ENCODE data around the gene ARL8A. TPM values are rescaled to one million over a fixed set of nuclear protein-coding genes. Genes with fewer than 3 reads are reported as not detected.
"Not testable (repeated sequence)": the region's sequence is repeated elsewhere in the genome, so short reads cannot be mapped to it uniquely, and the experiment has no call there.

The ARL8A gene
- total RNA-seq, 4 donors from 2014 or later = 36.5 to 68.4 (median 41.3) TPM

DNA sequence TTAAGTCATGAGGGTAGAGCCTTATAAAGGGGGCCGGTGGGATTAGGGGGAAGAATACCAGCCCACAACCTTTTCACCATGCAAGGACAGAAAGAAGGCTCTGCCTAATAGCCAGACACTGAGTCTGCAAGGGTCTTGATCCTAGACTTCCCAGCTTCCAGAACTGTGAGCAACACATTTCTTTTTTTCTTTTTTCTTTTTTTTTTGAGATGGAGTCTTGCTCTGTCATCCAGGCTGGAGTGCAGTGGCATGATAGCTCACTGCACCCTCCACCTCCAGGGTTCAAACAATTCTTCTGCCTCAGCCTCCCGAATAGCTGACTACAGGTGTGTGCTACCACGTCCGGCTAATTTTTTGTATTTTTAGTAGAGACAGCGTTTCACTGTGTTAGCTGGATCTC is 1.7 kb upstream of the ARL8A start:
- TF ChIP-seq POLR2A (IDR thresholded peaks at IDR 0.05) = no peak
- TF ChIP-seq, protein P1, sequence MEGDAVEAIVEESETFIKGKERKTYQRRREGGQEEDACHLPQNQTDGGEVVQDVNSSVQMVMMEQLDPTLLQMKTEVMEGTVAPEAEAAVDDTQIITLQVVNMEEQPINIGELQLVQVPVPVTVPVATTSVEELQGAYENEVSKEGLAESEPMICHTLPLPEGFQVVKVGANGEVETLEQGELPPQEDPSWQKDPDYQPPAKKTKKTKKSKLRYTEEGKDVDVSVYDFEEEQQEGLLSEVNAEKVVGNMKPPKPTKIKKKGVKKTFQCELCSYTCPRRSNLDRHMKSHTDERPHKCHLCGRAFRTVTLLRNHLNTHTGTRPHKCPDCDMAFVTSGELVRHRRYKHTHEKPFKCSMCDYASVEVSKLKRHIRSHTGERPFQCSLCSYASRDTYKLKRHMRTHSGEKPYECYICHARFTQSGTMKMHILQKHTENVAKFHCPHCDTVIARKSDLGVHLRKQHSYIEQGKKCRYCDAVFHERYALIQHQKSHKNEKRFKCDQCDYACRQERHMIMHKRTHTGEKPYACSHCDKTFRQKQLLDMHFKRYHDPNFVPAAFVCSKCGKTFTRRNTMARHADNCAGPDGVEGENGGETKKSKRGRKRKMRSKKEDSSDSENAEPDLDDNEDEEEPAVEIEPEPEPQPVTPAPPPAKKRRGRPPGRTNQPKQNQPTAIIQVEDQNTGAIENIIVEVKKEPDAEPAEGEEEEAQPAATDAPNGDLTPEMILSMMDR (IDR thresholded peaks at IDR 0.05) = no peak
- 92 to 94% methylated on average over 5 of the region's 5 CpGs for WGBS, 2 donors
- DNase-seq (ENCODE audit: low spot score in 2 of 2) = no peak
- H3K4me3 ChIP-seq (ENCODE audit: low read depth, poor library complexity, severe bottlenecking) = no peak overlapping the region
- intact Hi-C loops (cut with DNase I; ENCODE audit: low total_unique reads) = no loop called here

DNA sequence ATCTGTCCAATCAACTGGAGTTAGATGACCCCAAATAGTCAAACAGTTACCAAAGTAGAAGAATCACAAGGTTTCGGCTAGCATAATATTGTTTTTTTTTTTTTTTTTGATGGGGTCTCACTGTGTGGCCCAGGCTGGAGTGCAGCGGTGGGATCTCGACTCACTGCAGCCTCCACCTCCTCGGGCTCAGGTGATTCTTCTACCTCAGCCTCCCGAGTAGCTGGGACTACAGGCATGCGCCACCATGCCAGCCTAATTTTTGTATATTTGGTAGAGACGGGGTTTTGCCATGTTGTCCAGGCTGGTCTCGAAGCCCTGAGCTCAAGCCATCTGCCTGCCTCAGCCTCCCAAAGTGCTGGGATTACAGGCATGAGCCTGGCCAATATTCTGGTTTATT is 1.2 kb upstream of the ARL8A start:
- 88 to 91% methylated on average over 8 of the region's 8 CpGs for WGBS, 2 donors

DNA sequence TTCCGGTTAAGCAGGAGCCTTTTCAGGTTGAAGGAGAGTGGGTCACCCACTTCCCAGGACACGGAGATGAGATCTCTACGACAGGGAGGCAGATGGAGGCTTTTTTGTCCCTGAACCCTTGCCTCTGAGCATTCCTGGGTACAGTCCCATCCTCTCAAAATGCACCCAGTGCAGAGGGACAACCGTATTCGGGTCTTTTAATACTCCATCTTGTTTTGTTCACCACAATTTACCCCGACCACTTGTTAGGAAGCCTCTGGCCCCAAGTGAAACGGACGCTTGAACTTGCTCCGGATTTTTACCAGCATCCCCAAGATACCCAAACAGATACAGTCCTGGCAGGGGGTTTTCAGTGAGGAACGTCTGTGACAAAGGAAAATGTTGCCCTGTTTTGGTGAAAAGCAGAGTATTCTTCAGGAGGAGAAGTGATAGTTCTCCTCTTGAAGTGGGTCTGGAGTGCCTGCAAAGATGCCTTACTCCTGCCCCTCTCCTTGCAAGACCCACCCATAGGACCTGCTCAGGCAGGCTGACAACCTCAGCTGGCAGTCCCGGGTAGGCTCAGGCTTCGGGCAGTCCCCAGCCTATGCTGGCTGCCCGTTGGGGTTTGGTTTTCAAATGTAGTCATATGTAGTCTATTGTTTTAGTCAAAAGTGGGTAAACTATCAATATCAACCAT is 669 bp upstream of the ARL8A start:
- 1 to 2% methylated on average over 13 of the region's 13 CpGs for WGBS, 2 donors
- H3K4me3 ChIP-seq (ENCODE audit: low read depth, poor library complexity, severe bottlenecking) = peak overlapping the region; percentile 82
- intact Hi-C loops (cut with DNase I; ENCODE audit: low total_unique reads) = no loop called here
- no peak for DNase-seq (ENCODE audit: low spot score in 2 of 2)
- no peak for TF ChIP-seq POLR2A (IDR thresholded peaks at IDR 0.05)

More for the DNA sequence above, 1.2 kb upstream of the ARL8A start:
- intact Hi-C loops (cut with DNase I; ENCODE audit: low total_unique reads); DNase-seq (ENCODE audit: low spot score in 2 of 2); H3K4me3 ChIP-seq (ENCODE audit: low read depth, poor library complexity, severe bottlenecking): not testable (repeated sequence)

DNA sequence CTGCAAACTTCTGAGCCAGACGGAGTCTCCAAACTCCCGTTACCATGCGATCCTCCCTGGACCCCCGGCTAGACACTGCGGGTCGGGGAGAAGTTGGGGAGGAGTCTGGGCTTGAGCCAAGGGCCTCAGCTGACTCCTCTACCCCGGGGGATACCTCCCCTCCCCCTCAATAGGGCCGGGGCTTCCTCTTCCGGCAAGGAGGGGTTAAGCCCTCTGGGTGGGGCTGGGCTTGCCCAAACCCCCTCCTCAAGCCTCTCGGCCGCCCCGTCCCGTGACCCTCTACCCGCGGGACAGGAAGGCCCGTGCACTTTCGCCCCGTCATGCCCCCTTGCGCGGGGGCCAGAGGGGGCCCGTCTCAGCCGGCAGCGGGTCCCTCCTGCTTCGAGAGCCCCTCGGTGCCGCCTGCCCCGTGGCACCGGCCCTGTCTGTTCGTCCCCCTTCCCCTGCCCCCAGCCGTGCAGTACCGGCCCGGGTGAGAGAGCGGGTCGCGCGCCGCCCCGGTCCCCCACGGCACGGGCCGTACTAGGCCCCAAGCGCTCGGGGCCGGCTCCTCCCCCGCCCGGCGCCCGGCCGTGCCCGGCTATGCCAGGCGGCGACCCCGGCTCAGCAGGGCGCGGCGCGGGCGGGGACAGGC is 652 bp downstream of the ARL8A start:
- WGBS, 2 donors = 0 to 1% methylated on average over 29 to 52 of the region's 58 CpGs
- no peak for DNase-seq (ENCODE audit: low spot score in 2 of 2)
- H3K4me3 ChIP-seq (ENCODE audit: low read depth, poor library complexity, severe bottlenecking) = peak overlapping the region; percentile 82
- intact Hi-C loops (cut with DNase I; ENCODE audit: low total_unique reads) = no loop called here
- TF ChIP-seq, protein P1 (IDR thresholded peaks at IDR 0.05) = no peak
- TF ChIP-seq POLR2A (IDR thresholded peaks at IDR 0.05) = no peak

DNA sequence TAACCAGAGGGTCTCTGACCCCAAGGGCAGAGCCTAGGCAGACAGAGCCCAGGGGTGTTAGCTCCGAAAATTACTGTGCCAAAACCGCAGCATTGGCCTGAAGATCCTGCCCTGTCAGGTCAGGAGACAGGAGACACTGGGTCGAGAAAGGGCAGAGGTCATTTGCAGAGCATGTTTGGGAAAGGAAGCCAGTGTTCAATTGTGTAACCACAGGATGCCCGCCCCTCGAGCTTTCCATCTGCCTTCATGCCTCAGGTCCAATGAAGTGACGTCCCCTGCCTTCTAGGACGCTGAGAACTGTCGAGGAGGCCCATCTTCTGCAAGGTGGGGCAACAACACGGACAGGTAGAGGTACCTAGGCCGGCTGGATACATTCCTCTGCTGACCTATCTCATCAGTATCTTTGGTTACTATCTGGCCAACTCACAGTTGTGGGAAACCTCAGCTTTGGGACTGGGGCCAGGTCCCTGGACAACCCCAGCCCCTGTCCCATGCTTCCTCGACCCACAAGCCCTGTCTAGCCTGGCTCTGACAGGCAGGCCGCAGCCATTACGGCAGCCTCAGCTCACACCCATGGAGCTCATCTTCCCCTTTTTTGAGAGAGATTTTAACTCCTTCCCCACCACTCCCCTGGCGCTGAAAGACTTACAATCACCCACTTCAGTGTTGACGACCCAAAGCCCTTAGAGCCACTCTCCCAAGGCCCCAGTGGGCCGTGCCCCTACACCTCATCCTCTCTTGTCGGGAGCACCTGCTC is 1.3 kb downstream of the ARL8A start:
- 4 to 6% methylated on average over 16 to 17 of the region's 17 CpGs for WGBS, 2 donors
- TF ChIP-seq POLR2A (IDR thresholded peaks at IDR 0.05) = no peak
- TF ChIP-seq, protein P1 (IDR thresholded peaks at IDR 0.05) = peak in 1 of 3 donors; percentile 24
- H3K4me3 ChIP-seq (ENCODE audit: low read depth, poor library complexity, severe bottlenecking) = peak overlapping the region; percentile 82
- no peak for DNase-seq (ENCODE audit: low spot score in 2 of 2)
- intact Hi-C loops (cut with DNase I; ENCODE audit: low total_unique reads) = no loop called here

DNA sequence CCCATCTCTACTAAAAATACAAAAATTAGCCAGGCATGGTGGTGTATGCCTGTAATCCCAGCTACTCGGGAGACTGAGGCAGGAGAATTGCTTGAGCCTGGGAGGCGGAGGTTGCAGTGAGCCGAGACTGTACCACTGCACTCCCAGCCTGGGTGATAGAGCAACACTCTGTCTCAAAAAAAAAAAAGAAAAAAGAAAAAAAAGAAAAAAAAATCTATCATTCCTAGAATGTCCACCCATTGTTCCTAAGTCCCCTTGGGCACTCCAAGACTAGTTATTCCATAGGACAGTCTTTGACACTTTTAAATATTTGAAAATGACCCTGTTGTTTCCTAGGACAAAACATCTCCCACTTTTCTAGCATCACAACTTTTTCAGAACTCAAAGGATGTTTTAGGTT is 3.1 kb downstream of the ARL8A start:
- DNase-seq (ENCODE audit: low spot score in 2 of 2); H3K4me3 ChIP-seq (ENCODE audit: low read depth, poor library complexity, severe bottlenecking); intact Hi-C loops (cut with DNase I; ENCODE audit: low total_unique reads): not testable (repeated sequence)
- WGBS, 2 donors = 94% methylated on average over 3 of the region's 3 CpGs

DNA sequence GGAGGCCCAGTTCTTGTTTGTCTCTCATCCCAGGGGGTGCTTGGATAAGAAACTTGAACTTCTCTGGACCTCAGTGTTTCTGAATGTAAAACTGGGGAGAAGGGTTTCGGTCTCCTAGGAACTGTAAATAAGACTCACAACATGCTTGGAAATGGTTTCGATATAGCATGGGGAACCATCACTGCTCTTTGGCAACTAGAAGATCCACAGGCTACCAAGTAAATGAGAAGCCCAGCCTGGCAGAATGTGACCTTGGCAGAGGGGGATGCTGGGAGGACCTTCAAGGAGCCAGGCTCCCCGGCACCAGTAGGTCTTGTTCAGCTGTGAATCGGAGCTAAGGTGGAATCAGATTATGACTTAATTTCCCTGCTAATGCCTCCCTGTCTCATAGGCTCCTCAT is 3.7 kb downstream of the ARL8A start:
- no peak for DNase-seq (ENCODE audit: low spot score in 2 of 2)
- no peak overlapping the region for H3K4me3 ChIP-seq (ENCODE audit: low read depth, poor library complexity, severe bottlenecking)
- intact Hi-C loops (cut with DNase I; ENCODE audit: low total_unique reads) = no loop called here
- TF ChIP-seq, protein P1 (IDR thresholded peaks at IDR 0.05) = no peak
- TF ChIP-seq POLR2A (IDR thresholded peaks at IDR 0.05) = no peak
- WGBS, 2 donors = 83 to 84% methylated on average over 4 of the region's 4 CpGs

All from lower leg skin (tissue), 4 donors.